Measurements from ENCODE around the gene OAF. TPM values are rescaled to one million over a fixed set of nuclear protein-coding genes. Genes with fewer than 3 reads are reported as not detected.

OAF gene
- total RNA-seq, 4 donors from 2014 or later, result 29.2 to 90.1 (median 44.6) TPM

- Histone ChIP-seq H3K9me3 (no peaks in the 10 kb centered on the region), H3K27ac (no peak overlapping the region), H3K4me3 (no peak overlapping the region), H3K27me3 (no peaks in the 10 kb centered on the region), H3K36me3 (no peaks in the 10 kb centered on the region), H3K4me1 (no peaks in the 10 kb centered on the region)
- TF ChIP-seq POLR2A (IDR thresholded peaks at IDR 0.05) (no peak), CTCF (IDR thresholded peaks at IDR 0.05) (no peak)
- no peak for DNase-seq
- intact Hi-C loops (cut with DNase I; ENCODE audit: low total_unique reads), result no loop called here
Measured at GRCh38 chr11:120260616-120261015, 49.8 kb downstream of the OAF start.

- TF ChIP-seq CTCF (IDR thresholded peaks at IDR 0.05), result no peak
- no peak for TF ChIP-seq POLR2A (IDR thresholded peaks at IDR 0.05)
- no peak for DNase-seq
- Histone ChIP-seq H3K36me3 (no peaks in the 10 kb centered on the region), H3K27me3 (no peaks in the 10 kb centered on the region), H3K4me1 (no peaks in the 10 kb centered on the region), H3K27ac (no peak overlapping the region), H3K4me3 (no peak overlapping the region), H3K9me3 (no peaks in the 10 kb centered on the region)
- intact Hi-C loops (cut with DNase I; ENCODE audit: low total_unique reads), result no loop called here
Measured at GRCh38 chr11:120261321-120261720, 50.5 kb downstream of the OAF start.

- no peaks in the 10 kb centered on the region for H3K4me1 ChIP-seq
- intact Hi-C loops (cut with DNase I; ENCODE audit: low total_unique reads), result no loop called here
- no peaks in the 10 kb centered on the region for H3K27me3 ChIP-seq
- no peaks in the 10 kb centered on the region for H3K36me3 ChIP-seq
- TF ChIP-seq POLR2A (IDR thresholded peaks at IDR 0.05), result no peak
- TF ChIP-seq CTCF (IDR thresholded peaks at IDR 0.05), result no peak
- no peaks in the 10 kb centered on the region for H3K9me3 ChIP-seq
- no peak for DNase-seq
- H3K27ac ChIP-seq, result no peak overlapping the region
- no peak overlapping the region for H3K4me3 ChIP-seq
Measured at GRCh38 chr11:120261931-120262330, 51.1 kb downstream of the OAF start.

GRCh38 chr11:120267319-120267718 is 56.5 kb downstream of the OAF start:
- intact Hi-C loops (cut with DNase I; ENCODE audit: low total_unique reads), result no loop called here
- Histone ChIP-seq H3K27ac (no peak overlapping the region), H3K4me3 (no peak overlapping the region), H3K36me3 (no peaks in the 10 kb centered on the region), H3K27me3 (no peaks in the 10 kb centered on the region), H3K9me3 (no peaks in the 10 kb centered on the region), H3K4me1 (no peaks in the 10 kb centered on the region)
- TF ChIP-seq POLR2A (IDR thresholded peaks at IDR 0.05), result no peak
- no peak for TF ChIP-seq CTCF (IDR thresholded peaks at IDR 0.05)
- no peak for DNase-seq

GRCh38 chr11:120268686-120269085 is 57.9 kb downstream of the OAF start:
- no peaks in the 10 kb centered on the region for H3K27me3 ChIP-seq
- DNase-seq, result no peak
- H3K4me3 ChIP-seq, result no peak overlapping the region
- H3K36me3 ChIP-seq, result no peaks in the 10 kb centered on the region
- no peaks in the 10 kb centered on the region for H3K9me3 ChIP-seq
- intact Hi-C loops (cut with DNase I; ENCODE audit: low total_unique reads), result no loop called here
- no peak overlapping the region for H3K27ac ChIP-seq
- TF ChIP-seq CTCF (IDR thresholded peaks at IDR 0.05) (no peak), POLR2A (IDR thresholded peaks at IDR 0.05) (no peak)
- H3K4me1 ChIP-seq, result no peaks in the 10 kb centered on the region

All from uterus (tissue), 4 donors.